A673 (cell line): ENCODE results near the gene GET4. TPM values are rescaled to one million over a fixed set of nuclear protein-coding genes. Genes with fewer than 3 reads are reported as not detected.
A peak's percentile ranks its signal among the peaks of the same experiment; 100 is the strongest.

Experiments used
- BruUV-seq: library from RNA; stranded (reverse); fragments of 400-500 nt; replicated peaks from 2 replicates; lab custom pipeline; 2021; lab: Mats Ljungman, UMichigan
- CTCF ChIA-PET: fragments of 300-600 bp; sonication (Branson Sonifier 250); formaldehyde crosslinking; loops from one replicate; lab custom pipeline; 2022; ENCODE audit warnings: antibody characterized with exemption; lab: Charles Lee
- POLR2A ChIA-PET: fragments of 300-600 bp; sonication (Branson Sonifier 250); formaldehyde crosslinking; loops from one replicate; lab custom pipeline; 2022; ENCODE audit warnings: antibody characterized with exemption; ENCODE audit not compliant: low non-redundant PET; lab: Charles Lee
- DNase-seq: peaks from one replicate; pipeline ENCODE4 v3.0.0-alpha.2; 2015; ENCODE audit warnings: low spot score
- H3K27ac ChIP-seq: fragments of 200-600 bp; sonication (generic); 2 replicates; pipeline ENCODE4 v1.5.1; 2016; ENCODE audit warnings: mixed run types, low read depth, mild to moderate bottlenecking, mixed read lengths, antibody characterized with exemption, low read length; ENCODE audit not compliant: poor library complexity, severe bottlenecking
- H3K27me3 ChIP-seq: fragments of 200-600 bp; sonication (generic); replicated peaks from 2 replicates; pipeline ENCODE4 v1.6.1; 2017; ENCODE audit warnings: mixed run types, low read depth, mild to moderate bottlenecking, mixed read lengths, antibody characterized with exemption, low read length; ENCODE audit not compliant: insufficient read depth, poor library complexity
- H3K36me3 ChIP-seq: fragments of 200-600 bp; sonication (generic); 2 replicates; pipeline ENCODE4 v1.6.1; 2016; ENCODE audit warnings: mixed run types, mild to moderate bottlenecking, mixed read lengths, antibody characterized with exemption, low read length; ENCODE audit not compliant: insufficient read depth, poor library complexity, severe bottlenecking
- H3K4me1 ChIP-seq: fragments of 200-600 bp; sonication (generic); 2 replicates; pipeline ENCODE4 v1.6.1; 2017; ENCODE audit warnings: mixed run types, mild to moderate bottlenecking, mixed read lengths, antibody characterized with exemption, low read length; ENCODE audit not compliant: insufficient read depth, poor library complexity, severe bottlenecking
- H3K4me3 ChIP-seq: fragments of 200-600 bp; sonication (generic); 2 replicates; pipeline ENCODE4 v1.5.1; 2016; ENCODE audit warnings: low read depth, mixed run types, mild to moderate bottlenecking, mixed read lengths, low read length; ENCODE audit not compliant: poor library complexity, severe bottlenecking
- H3K9me3 ChIP-seq: fragments of 200-600 bp; sonication (generic); 2 replicates; pipeline ENCODE4 v1.6.1; 2016; ENCODE audit warnings: mixed run types, low read depth, mild to moderate bottlenecking, mixed read lengths, antibody characterized with exemption, low read length; ENCODE audit not compliant: poor library complexity, severe bottlenecking
- CTCF ChIP-seq: fragments of 300-800, 200-600 bp; sonication (generic); conservative IDR thresholded peaks from 2 replicates; pipeline ENCODE4 v1.5.1; 2017; ENCODE audit warnings: low read depth, mild to moderate bottlenecking, antibody characterized with exemption, low read length, moderate library complexity, mixed read lengths
- EZH2 ChIP-seq: fragments of 200-600 bp; sonication (generic); IDR thresholded peaks from 2 replicates; pipeline ENCODE4 v1.6.1; 2017; ENCODE audit warnings: borderline replicate concordance, low read depth, mild to moderate bottlenecking, mixed read lengths, antibody characterized with exemption, low read length; ENCODE audit not compliant: poor library complexity, severe bottlenecking
- intact Hi-C: fragments of 100-400 bp; cut with micrococcal nuclease; formaldehyde crosslinking; loops from one replicate; pipeline ENCODE4 v1.10.0; 2022; ENCODE audit not compliant: unreplicated experiment
- total RNA-seq: library from RNA; stranded (reverse); gene quantifications from 2 replicates; pipeline ENCODE4 v1.2.3, GENCODE V29; 2021

GET4 gene
- total RNA-seq, 1 experiment from 2014 or later = 49.7 TPM

- intact Hi-C loops = no loop called here
- peaks cover 35% of the 10 kb centered on the region for H3K4me1 ChIP-seq
- no peak overlapping the region for H3K4me3 ChIP-seq
- H3K27me3 ChIP-seq = no peaks in the 10 kb centered on the region
- ChIA-PET POLR2A (no interaction called here), CTCF (interaction anchor here (0.7 kb wide), 1 partner anchor 20 kb away, joined by 5 read pairs; no protein-coding TSS in a partner anchor)
- BruUV-seq = no TSS peak
- H3K9me3 ChIP-seq = no peaks in the 10 kb centered on the region
- no peak for DNase-seq
- H3K27ac ChIP-seq = no peak overlapping the region
- no peak for TF ChIP-seq CTCF
- no peak for TF ChIP-seq EZH2
- peaks cover 5% of the 10 kb centered on the region for H3K36me3 ChIP-seq
These were observed 43.4 kb upstream of the GET4 start for GRCh38 chr7:832968-833424.

- TF ChIP-seq CTCF = no peak
- no peak for TF ChIP-seq EZH2
- ChIA-PET POLR2A (no interaction called here), CTCF (interaction anchor here (0.7 kb wide), 1 partner anchor 19 kb away, joined by 5 read pairs; no protein-coding TSS in a partner anchor)
- H3K4me1 ChIP-seq = peaks cover 35% of the 10 kb centered on the region
- intact Hi-C loops = no loop called here
- H3K9me3 ChIP-seq = no peaks in the 10 kb centered on the region
- DNase-seq = no peak
- H3K4me3 ChIP-seq = no peak overlapping the region
- no peak overlapping the region for H3K27ac ChIP-seq
- H3K27me3 ChIP-seq = no peaks in the 10 kb centered on the region
- no TSS peak for BruUV-seq
- H3K36me3 ChIP-seq = peaks cover 6% of the 10 kb centered on the region
These were observed 42.6 kb upstream of the GET4 start for GRCh38 chr7:833601-834258.

GRCh38 chr7:834277-834676, 42.1 kb upstream of the GET4 start:
- H3K27ac ChIP-seq = peak overlapping the region; percentile 3
- no peak overlapping the region for H3K4me3 ChIP-seq
- intact Hi-C loops = no loop called here
- peaks cover 35% of the 10 kb centered on the region for H3K4me1 ChIP-seq
- H3K9me3 ChIP-seq = no peaks in the 10 kb centered on the region
- DNase-seq = no peak
- BruUV-seq = no TSS peak
- peaks cover 11% of the 10 kb centered on the region for H3K36me3 ChIP-seq
- ChIA-PET POLR2A (no interaction called here), CTCF (no interaction called here)
- TF ChIP-seq CTCF (no peak), EZH2 (no peak)
- H3K27me3 ChIP-seq = no peaks in the 10 kb centered on the region
